Coronary artery (tissue), 2 donors: ENCODE results near the gene RESP18.
A peak's percentile ranks its signal among the peaks of the same experiment; 100 is the strongest.
"Not testable (repeated sequence)": the region's sequence is repeated elsewhere in the genome, so short reads cannot be mapped to it uniquely, and the experiment has no call there.

Experiments
- DNase-seq: peaks from one replicate; pipeline ENCODE4 v3.0.0-alpha.2; 2017; ENCODE audit warnings: low spot score
- H3K27ac ChIP-seq, 2 donors: fragments of 200-600 bp; sonication (generic); one replicate each; pipeline ENCODE4 v1.5.1; 2016 to 2019
- H3K4me3 ChIP-seq: fragments of 200-600 bp; sonication (generic); 2 replicates; pipeline ENCODE4 v1.5.1; 2016; ENCODE audit warnings: mild to moderate bottlenecking, moderate library complexity
- CTCF ChIP-seq: fragments of 200-600 bp; sonication (generic); IDR thresholded peaks from one replicate; pipeline ENCODE4 v1.5.1; 2019; ENCODE audit warnings: antibody characterized with exemption

The RESP18 gene

GRCh38 chr2:219289195-219289536 lies 43.4 kb downstream of the RESP18 start:
- DNase-seq = peak; percentile 16
- Histone ChIP-seq H3K27ac (peak overlapping the region; percentile 65 to 86), H3K4me3 (no peak overlapping the region)
- no peak for TF ChIP-seq CTCF

GRCh38 chr2:219287580-219288265 lies 44.8 kb downstream of the RESP18 start:
- peak; percentile 47 for DNase-seq
- Histone ChIP-seq H3K4me3 (no peak overlapping the region), H3K27ac (no peak overlapping the region)
- no peak for TF ChIP-seq CTCF

- not testable (repeated sequence) for DNase-seq, H3K4me3 ChIP-seq
- peak overlapping the region in 1 of 2 donors; percentile 70 for H3K27ac ChIP-seq
These were observed 45.5 kb downstream of the RESP18 start for GRCh38 chr2:219287116-219287440.

- DNase-seq = peak; percentile 55
- Histone ChIP-seq H3K27ac (peak overlapping the region; percentile 4 to 70), H3K4me3 (no peak overlapping the region)
- no peak for TF ChIP-seq CTCF
These were observed 46.0 kb downstream of the RESP18 start for GRCh38 chr2:219286436-219287115.

- DNase-seq = no peak
- H3K4me3 ChIP-seq = no peak overlapping the region
- TF ChIP-seq CTCF = no peak
- H3K27ac ChIP-seq = peak overlapping the region; percentile 4 to 70
These were observed 46.6 kb downstream of the RESP18 start for GRCh38 chr2:219285894-219286425.

- H3K27ac ChIP-seq = peak overlapping the region in 1 of 2 donors; percentile 70
These were observed 47.2 kb downstream of the RESP18 start for GRCh38 chr2:219285373-219285735.

More at GRCh38 chr2:219285373-219285735, 47.2 kb downstream of the RESP18 start:
- TF ChIP-seq CTCF = no peak
- no peak overlapping the region for H3K4me3 ChIP-seq
- DNase-seq = no peak
